Esophagus muscularis mucosa (tissue), 4 donors: Measurements from ENCODE around the gene GALNS.

Experiments used
- EP300 ChIP-seq: sonication (generic); formaldehyde crosslinking; IDR thresholded peaks from one replicate; pipeline ENCODE4 v1.6.1; 2017; ENCODE audit warnings: antibody characterized with exemption
- POLR2A ChIP-seq: fragments of 450-650 bp; IDR thresholded peaks from one replicate; pipeline ENCODE4 v1.6.1; 2017; ENCODE audit warnings: antibody characterized with exemption, moderate library complexity, mild to moderate bottlenecking, low read depth
- POLR2AphosphoS5 ChIP-seq, 2 donors: sonication (generic); formaldehyde crosslinking; IDR thresholded peaks; one replicate each; pipeline ENCODE4 v1.6.1; 2017; ENCODE audit warnings: antibody characterized with exemption in 2 of 2
- TF ChIP-seq, protein P1 (sequence below), 3 experiments: fragments of 200-600 bp in 2 of 3; fragments of 450-650 bp in 1 of 3; sonication (generic) in 2 of 3; IDR thresholded peaks; one replicate each; pipeline ENCODE4 v1.5.1; 2017 to 2019; ENCODE audit warnings: antibody characterized with exemption in 3 of 3, mild to moderate bottlenecking in 2 of 3, moderate library complexity in 1 of 3

- TF ChIP-seq, protein P1, sequence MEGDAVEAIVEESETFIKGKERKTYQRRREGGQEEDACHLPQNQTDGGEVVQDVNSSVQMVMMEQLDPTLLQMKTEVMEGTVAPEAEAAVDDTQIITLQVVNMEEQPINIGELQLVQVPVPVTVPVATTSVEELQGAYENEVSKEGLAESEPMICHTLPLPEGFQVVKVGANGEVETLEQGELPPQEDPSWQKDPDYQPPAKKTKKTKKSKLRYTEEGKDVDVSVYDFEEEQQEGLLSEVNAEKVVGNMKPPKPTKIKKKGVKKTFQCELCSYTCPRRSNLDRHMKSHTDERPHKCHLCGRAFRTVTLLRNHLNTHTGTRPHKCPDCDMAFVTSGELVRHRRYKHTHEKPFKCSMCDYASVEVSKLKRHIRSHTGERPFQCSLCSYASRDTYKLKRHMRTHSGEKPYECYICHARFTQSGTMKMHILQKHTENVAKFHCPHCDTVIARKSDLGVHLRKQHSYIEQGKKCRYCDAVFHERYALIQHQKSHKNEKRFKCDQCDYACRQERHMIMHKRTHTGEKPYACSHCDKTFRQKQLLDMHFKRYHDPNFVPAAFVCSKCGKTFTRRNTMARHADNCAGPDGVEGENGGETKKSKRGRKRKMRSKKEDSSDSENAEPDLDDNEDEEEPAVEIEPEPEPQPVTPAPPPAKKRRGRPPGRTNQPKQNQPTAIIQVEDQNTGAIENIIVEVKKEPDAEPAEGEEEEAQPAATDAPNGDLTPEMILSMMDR (IDR thresholded peaks at IDR 0.05) = no peak
- TF ChIP-seq POLR2AphosphoS5 (IDR thresholded peaks at IDR 0.05) = no peak
- no peak for TF ChIP-seq POLR2A
- no peak for TF ChIP-seq EP300
Measured at GRCh38 chr16:88893127-88893968, 36.6 kb upstream of the GALNS start.
